Fibroblast of peridontal ligament (primary cell): ENCODE measurements around the gene SH3BGRL2.
"Not testable (repeated sequence)": the region's sequence is repeated elsewhere in the genome, so short reads cannot be mapped to it uniquely, and the experiment has no call there.

ENCODE experiments used
- DNase-seq: peaks from one replicate; pipeline ENCODE4 v3.0.0-alpha.2; 2010; ENCODE audit errors: extremely low read depth

The SH3BGRL2 gene

DNA sequence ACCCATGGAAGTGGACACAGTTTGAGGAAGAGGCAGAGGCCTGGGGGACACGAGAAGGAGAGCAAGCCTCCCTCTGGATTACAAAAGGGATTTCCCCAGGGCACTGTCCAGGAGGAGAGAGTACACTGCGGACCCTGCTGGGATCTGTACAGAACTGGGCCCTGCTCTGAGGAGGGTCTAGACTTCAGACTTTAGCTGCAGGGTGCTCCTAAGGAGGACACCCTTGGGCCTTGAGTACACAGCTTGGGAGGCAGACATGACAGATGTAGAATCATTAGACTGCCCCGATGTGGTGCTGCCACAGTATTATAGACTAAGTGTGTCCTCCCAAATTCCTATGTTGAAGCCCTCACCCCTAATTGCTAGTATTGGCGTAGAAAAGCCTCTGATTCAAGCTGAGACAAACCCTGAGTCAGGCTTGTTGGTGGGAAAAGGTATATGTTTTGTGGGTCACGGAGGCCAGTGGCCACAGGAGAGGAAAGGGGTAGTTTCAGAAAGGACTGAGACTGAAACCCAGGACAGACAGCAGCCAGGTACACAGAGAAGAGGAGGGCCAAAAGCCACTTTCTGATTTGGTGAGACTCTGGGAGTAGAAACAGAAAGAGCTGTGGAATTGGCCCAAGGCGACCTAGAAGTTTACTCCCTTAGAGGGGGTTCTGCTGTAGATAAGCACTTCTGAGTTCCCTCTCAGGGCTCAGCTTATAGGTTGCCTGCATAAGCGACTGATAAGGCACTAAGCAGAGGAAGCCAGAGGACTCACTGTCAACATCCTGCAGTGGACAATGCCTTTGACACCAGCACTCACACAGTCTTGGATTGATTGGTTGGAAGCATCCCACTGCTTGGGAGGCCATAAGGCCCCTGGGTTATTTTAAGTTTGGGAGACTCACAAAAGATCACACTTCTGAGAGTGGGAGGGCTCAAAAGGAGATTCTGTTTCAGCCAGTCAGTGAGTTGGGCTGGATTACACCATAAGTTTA lies 16.5 kb upstream of the SH3BGRL2 start:
- no peak for DNase-seq

DNA sequence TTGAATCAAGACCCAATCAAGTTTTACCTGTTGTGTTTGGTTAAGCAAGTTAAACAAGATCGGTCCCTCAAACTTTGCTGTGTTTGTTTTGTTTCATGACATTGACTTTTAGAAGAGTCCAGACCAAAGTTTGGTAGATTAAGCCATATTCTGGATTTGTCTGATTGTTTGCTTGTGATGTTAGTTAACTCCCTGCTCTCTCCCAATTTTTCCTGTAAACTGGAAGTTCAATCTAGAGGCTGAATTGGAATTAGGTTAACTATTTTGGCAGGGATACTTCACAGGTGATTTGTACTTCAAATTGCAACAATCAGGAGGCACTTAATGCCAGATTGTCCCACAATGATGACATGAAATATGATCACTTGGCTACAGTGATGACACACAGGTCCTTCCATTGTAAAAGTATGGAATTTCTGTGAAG lies 13.6 kb upstream of the SH3BGRL2 start:
- DNase-seq: no peak

DNA sequence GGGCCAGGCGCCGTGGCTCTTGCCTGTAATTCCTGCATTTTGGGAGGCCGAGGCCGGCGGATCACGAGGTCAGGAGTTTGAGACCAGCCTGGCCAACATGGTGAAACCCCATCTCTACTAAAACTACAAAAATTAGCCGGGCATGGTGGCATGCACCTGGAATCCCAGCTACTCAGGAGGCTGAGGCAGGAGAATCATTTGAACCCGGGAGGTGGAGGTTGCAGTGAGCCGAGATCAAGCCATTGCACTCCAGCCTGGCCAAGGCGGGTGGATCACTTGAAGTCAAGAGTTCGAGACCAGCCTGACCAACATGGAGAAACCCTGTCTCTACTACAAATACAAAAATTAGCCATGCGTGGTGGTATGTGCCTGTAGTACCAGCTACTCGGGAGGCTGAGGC lies 12.7 kb upstream of the SH3BGRL2 start:
- not testable (repeated sequence) for DNase-seq

DNA sequence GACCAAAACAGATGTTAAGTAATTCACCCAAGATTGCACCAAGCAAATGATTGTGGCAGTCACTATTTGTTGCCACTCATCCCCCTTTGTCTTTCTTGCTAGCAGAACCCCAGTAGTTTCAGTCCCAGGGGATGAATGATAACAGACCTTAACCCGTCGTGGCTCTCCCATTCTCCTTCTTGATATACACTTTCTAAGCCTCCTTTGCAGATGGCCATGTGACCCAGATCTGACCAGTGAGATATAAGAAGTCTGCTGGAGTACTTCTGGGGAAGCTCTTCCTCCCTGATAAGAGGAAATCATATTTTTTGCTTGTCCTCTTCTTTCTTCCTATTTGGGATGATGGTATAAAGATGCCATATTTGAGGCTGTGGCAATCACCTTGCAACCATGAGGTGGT lies 9.6 kb upstream of the SH3BGRL2 start:
- no peak for DNase-seq

DNA sequence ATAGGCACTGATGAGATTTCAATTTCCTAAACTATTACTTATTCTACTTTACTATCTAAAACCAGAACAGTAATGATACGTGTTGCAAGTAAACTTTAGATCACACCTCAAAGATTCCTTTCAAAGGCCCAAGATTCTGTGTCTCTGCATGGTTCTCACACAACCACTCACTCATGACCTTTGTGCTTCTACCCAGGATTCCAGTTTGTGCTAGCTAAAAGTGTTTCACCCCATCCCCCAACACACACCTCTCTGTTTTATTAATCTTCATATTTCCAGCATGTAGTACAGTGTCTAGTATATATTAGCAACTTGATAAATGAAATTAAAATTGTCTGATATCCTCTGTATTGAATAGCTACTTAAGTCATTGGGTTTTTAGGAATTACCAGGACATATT lies 8.8 kb upstream of the SH3BGRL2 start:
- no peak for DNase-seq

DNA sequence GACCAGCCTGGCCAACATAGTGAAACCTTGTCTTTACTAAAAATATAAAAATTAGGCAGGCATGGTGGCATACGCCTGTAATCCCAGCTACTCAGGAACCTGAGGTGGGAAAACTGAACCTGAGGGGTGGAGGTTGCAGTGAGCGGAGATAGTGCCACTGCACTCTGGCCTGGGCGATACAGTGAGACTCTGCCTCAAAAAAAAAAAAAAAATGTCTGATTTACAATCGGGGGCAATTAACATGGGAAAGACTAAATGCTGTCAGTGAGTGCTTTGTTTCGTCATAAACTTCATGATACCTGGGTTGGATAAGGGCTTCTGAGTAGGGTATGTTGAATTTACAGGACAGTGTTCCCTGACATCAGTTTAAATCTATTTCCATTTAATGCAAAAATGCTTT lies 8.0 kb upstream of the SH3BGRL2 start:
- DNase-seq: no peak

DNA sequence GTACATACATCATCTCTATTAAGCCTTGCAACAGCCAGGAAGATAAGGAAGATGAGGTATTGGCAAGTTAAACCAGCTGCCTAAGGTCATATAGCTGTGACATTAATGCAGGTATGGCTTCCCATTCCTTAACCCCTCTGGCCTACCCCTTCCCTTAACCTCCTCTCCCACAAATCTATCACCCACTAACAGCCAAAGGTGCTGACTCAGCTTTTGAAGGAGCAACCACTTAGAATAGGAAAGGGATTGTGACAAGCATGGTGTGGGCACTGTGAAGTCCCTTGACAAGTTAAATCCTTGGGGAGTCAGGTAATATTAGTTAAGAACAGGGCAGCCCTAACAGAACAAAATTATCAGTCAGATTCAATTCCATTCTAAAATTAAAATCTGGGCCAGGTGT lies 5.4 kb upstream of the SH3BGRL2 start:
- DNase-seq: no peak

DNA sequence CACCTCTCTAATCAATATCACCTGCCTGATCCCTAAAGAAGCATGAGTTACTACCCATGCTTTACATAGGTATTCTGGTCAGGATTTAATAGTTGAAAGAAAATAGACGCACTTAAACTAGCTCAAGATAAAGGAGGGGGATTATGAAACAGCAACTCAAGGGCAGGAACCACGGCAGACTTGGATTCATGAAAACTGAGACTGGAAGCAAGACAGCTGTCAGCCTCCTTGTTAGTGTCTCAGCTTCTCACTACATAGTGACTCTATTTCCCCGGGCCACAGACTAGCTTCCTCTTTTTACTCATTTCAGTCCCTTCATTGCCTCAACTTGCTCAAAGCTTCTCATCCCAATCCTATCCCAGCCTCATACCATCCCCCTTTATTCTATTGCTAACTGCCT lies 4.3 kb upstream of the SH3BGRL2 start:
- no peak for DNase-seq

DNA sequence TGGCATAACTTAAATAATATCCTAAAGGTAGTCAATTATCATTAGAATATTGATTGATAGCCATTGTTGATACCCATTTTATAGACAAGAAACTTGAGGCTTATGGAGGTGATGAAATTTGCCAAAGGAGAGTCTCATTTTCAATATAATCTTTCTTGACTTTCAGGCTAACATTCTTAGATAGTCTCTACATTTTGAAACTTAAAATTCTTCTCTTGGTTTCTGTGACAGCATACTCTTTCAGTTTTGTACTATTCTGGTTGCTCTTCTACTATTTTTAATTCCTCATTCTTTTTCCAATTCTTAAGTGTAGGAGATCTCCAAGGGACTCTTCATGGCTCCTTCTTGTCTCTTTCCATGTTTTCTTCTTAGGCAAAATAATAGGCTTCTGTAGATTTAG lies 3.7 kb upstream of the SH3BGRL2 start:
- no peak for DNase-seq

DNA sequence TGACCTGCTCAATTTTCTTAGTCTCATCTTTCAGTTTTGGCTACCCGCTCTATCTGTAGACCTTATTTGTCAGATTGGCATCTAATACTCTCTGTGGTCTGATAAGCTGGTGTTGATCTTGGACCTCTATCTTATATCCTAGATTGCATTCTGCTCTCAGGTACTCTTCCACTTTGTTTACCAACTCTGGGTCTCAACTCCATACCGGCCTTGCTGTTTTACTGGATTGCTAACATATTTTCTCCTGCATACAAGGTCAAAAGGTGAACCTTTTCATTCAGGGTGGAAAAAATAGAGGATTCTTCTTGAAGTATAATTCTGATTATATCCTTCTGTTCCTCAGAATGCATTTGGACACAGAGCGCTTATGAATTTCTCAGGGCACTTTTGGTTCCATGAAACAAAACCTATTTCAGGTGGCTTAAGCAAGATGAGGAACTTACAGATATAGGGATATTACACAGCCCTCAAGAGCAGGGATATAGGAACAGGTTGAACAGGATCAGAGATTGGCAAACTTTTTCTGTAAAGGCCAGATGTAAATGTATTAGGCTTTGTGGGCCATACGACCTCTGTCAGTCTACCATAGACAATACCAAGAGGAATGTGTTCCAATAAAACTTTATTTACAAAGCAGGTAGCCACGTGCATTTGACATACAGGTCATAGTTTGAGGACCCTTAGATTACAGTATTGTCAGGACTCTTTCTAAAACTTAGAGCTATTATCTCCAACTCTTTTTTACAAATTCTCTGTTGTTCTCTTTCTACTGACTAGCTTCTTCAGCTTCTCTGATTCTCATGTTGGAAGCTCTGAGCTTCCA lies 2.5 kb upstream of the SH3BGRL2 start:
- no peak for DNase-seq

DNA sequence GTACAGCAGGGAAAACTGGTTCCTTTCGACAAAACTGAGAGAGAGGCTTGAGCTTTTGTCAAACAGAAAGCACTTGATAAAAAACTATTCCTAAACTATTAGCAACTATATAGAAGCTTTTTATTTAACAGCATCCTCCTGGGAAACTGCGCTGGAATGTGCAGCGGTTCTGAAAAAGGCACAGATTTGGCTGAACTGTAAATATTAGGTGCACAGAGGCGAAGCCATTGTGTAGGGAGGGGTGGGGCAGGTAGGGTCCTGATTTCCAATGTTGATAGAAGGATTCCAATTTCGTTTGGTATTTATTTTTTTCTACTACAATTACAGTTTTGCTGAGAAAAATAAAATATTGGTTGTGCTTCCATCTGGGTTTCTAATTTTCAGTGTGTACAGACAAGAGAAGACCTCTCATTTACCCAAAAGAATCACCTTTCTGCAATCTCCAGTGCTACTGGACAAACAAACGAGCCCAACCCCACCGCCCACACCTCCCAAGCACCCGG lies 698 bp upstream of the SH3BGRL2 start:
- DNase-seq: no peak

DNA sequence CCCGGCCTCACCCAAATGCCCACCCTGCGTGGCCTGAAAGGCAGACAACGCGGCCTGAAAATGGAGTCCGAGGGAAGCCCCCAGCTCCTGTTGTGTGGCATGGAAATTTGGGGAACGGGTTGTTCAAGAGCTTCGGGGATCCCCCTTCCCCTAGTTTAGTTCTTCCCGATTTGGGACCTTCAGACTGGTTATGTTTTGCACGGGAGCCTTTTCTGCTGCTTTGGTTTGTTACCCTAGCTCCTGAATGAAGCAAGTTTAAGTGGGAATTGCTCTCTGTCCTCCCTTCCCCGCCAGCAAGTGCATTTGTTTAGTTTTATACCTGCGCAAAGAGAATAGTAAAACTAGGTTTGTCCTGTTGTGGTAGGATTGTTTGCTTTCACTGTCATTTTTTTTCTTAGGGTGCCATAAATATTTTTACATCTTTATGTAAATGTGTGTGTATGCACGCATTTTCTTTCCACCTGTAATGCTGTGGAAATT lies 604 bp downstream of the SH3BGRL2 start:
- no peak for DNase-seq

DNA sequence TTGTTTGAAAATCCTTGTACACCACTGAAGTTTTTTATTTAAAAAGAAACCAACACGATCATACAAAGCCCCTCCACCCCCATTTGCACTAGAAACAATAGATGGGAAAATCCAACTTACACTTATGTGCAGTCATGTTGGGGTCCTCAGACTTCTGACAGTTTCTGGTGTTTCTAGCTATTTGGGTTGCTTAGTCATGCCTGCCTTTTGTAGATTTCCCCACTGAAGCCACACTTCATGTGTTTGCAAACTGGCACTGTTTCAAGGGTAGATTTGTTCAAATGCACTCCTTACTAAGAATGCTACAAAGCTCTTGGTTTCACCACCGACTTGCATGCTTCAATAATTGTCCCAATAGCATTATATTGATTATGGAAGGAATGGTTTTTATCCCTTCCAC lies 1.5 kb downstream of the SH3BGRL2 start:
- DNase-seq: no peak

DNA sequence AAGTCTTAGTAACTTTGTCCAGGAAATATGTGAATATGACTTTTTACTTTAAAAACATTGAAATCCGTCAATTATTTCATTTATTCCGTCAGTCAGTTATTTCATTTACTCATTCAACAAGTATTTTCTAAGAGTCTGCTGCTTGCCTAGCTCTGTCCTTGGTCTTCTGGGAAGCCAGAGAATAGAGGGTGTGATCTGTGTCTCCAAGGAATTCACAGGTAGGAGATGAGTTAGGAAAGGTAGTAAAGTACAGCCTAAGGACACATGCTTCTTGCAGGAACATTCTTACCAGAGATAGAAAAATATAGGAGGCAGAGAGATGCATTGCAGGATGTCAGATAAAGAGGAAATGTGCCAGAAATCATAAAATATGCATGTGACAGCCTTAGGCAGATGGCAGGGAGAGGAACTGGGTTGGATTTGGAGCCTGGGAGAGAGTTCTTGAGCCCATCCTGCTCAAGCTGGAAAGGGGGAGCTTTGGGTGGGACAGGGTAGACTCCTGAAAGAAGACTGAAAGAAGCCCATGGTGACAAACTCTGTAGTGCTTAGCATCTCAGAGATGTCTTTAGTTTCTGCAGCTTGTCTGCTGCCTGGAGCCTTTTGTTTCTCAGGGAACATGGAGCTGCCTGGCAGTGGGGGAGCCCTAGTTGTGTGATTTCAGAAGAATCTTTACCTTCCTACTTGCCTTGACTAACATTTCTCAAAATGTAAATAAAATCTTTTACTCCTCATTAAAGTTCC lies 3.5 kb downstream of the SH3BGRL2 start:
- DNase-seq: no peak

DNA sequence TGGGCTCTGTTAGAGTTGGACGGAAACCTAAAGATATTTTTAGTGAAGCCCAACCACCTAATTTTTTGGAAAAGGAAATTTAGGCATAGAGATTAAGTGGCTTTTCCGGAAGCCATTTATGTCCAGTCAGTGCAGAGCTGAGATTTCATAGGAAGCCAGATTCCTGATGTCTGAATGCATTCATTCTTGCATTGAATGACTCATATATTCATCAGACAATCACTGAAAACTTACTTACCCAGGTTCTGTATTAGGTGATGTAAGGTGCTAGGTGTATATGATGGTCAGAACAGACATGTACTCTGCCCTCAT lies 4.1 kb downstream of the SH3BGRL2 start:
- DNase-seq: no peak

DNA sequence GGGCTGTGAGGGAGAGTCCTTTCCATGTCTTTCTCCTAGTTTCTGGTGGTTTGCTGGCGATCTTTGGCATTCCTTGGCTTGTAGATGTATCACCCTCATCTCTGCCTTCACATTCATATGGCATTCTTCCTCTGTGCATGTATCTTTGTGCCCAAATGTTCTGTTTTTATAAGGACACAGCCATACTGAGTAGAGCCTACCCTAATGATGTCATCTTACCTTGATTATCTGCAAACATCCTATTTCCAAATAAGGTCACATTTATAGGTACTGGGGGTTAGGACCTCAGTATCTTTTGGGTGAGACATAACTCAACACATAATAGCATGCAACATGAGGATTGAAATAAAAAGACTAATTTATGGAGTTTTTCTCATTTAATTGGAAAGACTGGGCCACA lies 5.5 kb downstream of the SH3BGRL2 start:
- no peak for DNase-seq

DNA sequence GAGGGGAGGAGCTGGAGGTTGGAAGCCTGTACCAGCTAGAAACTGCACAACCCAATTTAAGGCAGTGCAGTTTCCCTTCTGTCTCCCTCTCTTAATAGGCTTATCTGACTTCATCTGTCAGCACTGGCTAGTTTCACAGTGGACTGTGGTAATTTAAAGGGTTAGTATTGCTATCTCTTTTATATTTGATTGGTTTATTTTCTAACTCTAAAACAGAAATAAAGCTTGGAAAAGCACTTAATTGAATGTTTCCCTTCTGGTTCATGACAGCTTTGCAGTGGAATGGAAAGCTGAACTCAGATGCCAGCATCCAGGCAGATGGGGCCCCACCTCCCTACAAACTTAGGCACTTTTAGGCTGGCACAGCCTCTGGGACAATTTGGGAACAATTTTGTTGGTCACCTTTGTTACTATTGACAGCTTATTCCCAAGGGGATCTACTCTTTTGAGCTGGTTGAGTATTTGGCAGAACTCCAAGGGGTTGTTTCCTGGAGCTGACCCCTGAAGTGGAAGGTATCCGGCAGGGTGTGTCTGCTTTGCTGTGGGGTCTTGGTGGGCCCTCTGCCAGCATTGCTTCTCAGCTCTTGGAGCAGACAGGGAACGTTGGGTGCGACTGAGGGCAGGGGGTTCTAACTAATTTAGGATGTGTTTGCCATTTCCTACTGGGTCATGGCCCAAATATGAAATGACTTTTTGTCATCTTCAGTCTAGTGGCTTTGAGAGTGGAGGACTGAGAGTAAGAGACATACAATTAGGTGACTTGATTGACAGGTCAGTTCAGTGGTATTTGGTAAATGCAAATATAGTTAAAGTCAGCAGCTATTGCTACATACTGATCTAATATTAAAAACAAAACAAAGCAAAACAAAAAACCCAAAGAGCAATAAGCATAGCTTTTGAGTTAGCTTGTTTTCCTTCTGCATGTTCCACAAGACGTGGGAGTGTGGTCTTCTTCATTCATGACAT lies 9.3 kb downstream of the SH3BGRL2 start:
- no peak for DNase-seq

DNA sequence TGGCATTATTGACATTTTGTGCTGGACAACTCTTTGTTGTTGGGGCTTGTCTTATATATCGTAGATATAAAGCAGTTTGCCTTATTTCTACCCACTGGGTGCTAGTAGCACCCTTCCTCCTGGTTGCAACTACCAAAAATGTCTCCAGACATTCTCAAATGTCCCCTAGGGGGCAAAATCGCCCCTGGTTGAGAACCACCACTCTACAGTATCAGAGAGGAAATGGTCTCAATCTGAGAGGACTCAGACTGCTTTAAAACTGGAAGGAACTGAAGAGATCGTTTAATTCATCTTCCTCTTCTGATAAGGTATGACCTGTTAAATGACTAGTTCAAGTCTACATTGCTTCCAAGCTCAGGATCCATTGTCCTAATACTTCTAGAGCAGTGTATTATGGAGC lies 14.9 kb downstream of the SH3BGRL2 start:
- no peak for DNase-seq

DNA sequence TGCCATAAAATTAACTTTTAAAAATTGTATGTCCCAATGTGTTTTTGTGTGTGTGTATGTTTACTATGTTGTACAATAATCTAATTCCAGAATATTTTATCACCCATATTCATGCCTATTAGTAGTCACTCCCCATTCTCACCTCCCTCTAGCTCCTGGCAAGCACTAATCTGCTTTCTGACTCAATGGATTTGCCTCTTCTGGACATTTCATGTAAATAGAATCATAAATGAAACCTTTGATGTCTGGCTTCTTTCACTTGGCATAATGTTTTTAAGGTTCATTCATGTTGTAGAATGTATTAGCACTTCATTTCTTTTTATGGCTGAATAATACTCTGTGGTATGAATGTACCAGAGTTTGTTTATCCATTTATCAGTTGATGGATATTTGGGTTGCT lies 15.4 kb downstream of the SH3BGRL2 start:
- DNase-seq: no peak

DNA sequence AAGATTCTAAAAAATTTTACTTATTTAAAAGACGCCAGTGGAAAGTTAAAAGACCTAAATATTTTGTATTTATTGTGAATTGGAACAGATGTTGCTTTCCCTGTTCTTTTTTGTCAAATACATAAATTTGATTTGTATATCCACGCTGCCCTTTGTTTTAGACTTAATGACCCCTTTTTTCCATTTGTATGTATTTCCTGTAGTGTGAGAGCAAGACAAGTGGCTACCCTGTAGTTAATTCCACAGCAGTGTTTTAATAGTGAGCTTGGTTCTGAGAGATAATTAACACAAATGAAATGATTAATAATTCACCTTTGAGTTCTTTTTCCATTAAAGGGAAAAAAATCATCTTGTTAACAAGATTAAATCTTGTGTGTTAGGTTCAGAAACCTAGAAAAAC lies 16.6 kb downstream of the SH3BGRL2 start:
- no peak for DNase-seq

DNA sequence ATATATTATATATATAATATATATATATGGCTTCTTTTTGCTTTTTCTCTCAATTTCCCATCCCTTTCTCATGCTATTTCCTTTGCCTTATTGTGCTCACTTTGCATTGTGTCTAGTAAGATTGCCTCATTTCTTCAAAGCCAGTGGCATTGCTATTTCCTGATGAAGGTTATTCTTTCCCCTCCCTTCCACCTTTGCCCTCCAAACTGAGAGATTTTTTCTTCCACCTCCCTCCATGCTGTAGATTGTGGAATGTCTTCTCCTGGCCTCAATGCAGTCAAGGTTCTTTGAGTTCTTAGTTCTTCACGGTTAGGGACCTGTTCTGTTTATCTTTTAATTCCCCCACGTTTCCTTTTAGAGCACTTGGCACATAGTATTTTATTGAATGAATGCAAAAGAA lies 17.2 kb downstream of the SH3BGRL2 start:
- DNase-seq: no peak
